Activated CD8-positive, alpha-beta memory T cell treated with anti-CD3 and anti-CD28 coated beads, Interleukin-2, amount 10 ng/mL, durations not matched to agents 7 days and 5 days (primary cell): ENCODE results near the gene HOXA5. TPM values are rescaled to one million over a fixed set of nuclear protein-coding genes. Genes with fewer than 3 reads are reported as not detected.

Experiments used
- ATAC-seq: fragments of 150-1000 bp; cut with Tn5 transposase; one replicate; pipeline ENCODE4 v1.10.0; 2021; ENCODE audit warnings: moderate library complexity
- CTCF ChIA-PET: fragments of 350-600 bp; sonication (Branson Sonifier 250); formaldehyde crosslinking; loops from one replicate; lab custom pipeline; 2021; ENCODE audit warnings: antibody characterized with exemption; lab: Charles Lee
- DNase-seq: peaks from one replicate; pipeline ENCODE4 v3.0.0-alpha.2; 2020
- H3K27ac Mint-ChIP-seq: one replicate; pipeline ENCODE4 v1.8.0; 2021; ENCODE audit warnings: mild to moderate bottlenecking, mixed read lengths
- H3K27me3 Mint-ChIP-seq: one replicate; pipeline ENCODE4 v1.8.0; 2021; ENCODE audit warnings: mixed read lengths
- H3K36me3 Mint-ChIP-seq: one replicate; pipeline ENCODE4 v1.8.0; 2021; ENCODE audit warnings: mild to moderate bottlenecking, mixed read lengths
- H3K4me1 Mint-ChIP-seq: one replicate; pipeline ENCODE4 v1.8.0; 2021; ENCODE audit warnings: mixed read lengths
- H3K4me3 Mint-ChIP-seq: one replicate; pipeline ENCODE4 v1.8.0; 2021; ENCODE audit warnings: mild to moderate bottlenecking, moderate library complexity, mixed read lengths
- H3K9me3 Mint-ChIP-seq: one replicate; pipeline ENCODE4 v1.8.0; 2022; ENCODE audit warnings: low read depth, mixed read lengths
- total RNA-seq, 2 experiments: library from RNA; stranded (reverse); gene quantifications; one replicate each; pipeline ENCODE4 v1.2.3, GENCODE V29; 2021

The HOXA5 gene
- total RNA-seq, 2 experiments from 2014 or later: not detected

- Mint-ChIP-seq H3K9me3 (no peaks in the 10 kb centered on the region), H3K27ac (no peak overlapping the region), H3K36me3 (peaks cover 2% of the 10 kb centered on the region), H3K4me3 (no peak overlapping the region), H3K27me3 (peaks cover 53% of the 10 kb centered on the region), H3K4me1 (peaks cover 11% of the 10 kb centered on the region)
- CTCF ChIA-PET: interaction anchor here (1.2 to 2.4 kb wide), 2 partner anchors 9 to 46 kb away, joined by 3 to 6 read pairs; no protein-coding TSS in a partner anchor
- no peak for DNase-seq
- ATAC-seq: no peak
Observed at GRCh38 chr7:27105301-27106031, 38.0 kb downstream of the HOXA5 start.

- Mint-ChIP-seq H3K4me1 (peaks cover 11% of the 10 kb centered on the region), H3K9me3 (no peaks in the 10 kb centered on the region), H3K27me3 (peaks cover 62% of the 10 kb centered on the region), H3K27ac (no peak overlapping the region), H3K4me3 (no peak overlapping the region), H3K36me3 (peaks cover 2% of the 10 kb centered on the region)
- CTCF ChIA-PET: interaction anchor here (2.4 kb wide), 1 partner anchor 47 kb away, joined by 6 read pairs; no protein-coding TSS in a partner anchor
- ATAC-seq: no peak
- no peak for DNase-seq
Observed at GRCh38 chr7:27104341-27105058, 39.0 kb downstream of the HOXA5 start.

- H3K36me3 Mint-ChIP-seq: peaks cover 2% of the 10 kb centered on the region
- CTCF ChIA-PET: no interaction called here
- DNase-seq: no peak
- peaks cover 11% of the 10 kb centered on the region for H3K4me1 Mint-ChIP-seq
- H3K4me3 Mint-ChIP-seq: no peak overlapping the region
- H3K27me3 Mint-ChIP-seq: peaks cover 71% of the 10 kb centered on the region
- no peak for ATAC-seq
- no peak overlapping the region for H3K27ac Mint-ChIP-seq
- H3K9me3 Mint-ChIP-seq: no peaks in the 10 kb centered on the region
Observed at GRCh38 chr7:27103489-27104226, 39.8 kb downstream of the HOXA5 start.

GRCh38 chr7:27102581-27103442, 40.7 kb downstream of the HOXA5 start, which contains the start of gene HOXA2:
Gene HOXA2, minus strand, starts transcription at chr7:27102683. Its CDS starts 183 bp downstream, at chr7:27102500.
- Mint-ChIP-seq H3K36me3 (peaks cover 2% of the 10 kb centered on the region), H3K27ac (no peak within 1 kb of the TSS), H3K4me3 (no peak within 1 kb of the TSS), H3K27me3 (peaks cover 78% of the 10 kb centered on the region), H3K4me1 (peaks cover 11% of the 10 kb centered on the region), H3K9me3 (no peaks in the 10 kb centered on the region)
- no peak for ATAC-seq
- CTCF ChIA-PET: no interaction called here
- DNase-seq: no peak

- DNase-seq (no peak), ATAC-seq (no peak)
- no peak overlapping the region for H3K4me3 Mint-ChIP-seq
- peaks cover 86% of the 10 kb centered on the region for H3K27me3 Mint-ChIP-seq
- H3K9me3 Mint-ChIP-seq: no peaks in the 10 kb centered on the region
- peaks cover 15% of the 10 kb centered on the region for H3K4me1 Mint-ChIP-seq
- peaks cover 6% of the 10 kb centered on the region for H3K36me3 Mint-ChIP-seq
- no peak overlapping the region for H3K27ac Mint-ChIP-seq
- CTCF ChIA-PET: no interaction called here
Observed at GRCh38 chr7:27101957-27102580, 41.4 kb downstream of the HOXA5 start.

- ATAC-seq (no peak), DNase-seq (no peak)
- Mint-ChIP-seq H3K27me3 (peaks cover 86% of the 10 kb centered on the region), H3K27ac (no peak overlapping the region), H3K4me3 (no peak overlapping the region), H3K4me1 (peaks cover 16% of the 10 kb centered on the region), H3K9me3 (no peaks in the 10 kb centered on the region), H3K36me3 (peaks cover 6% of the 10 kb centered on the region)
- CTCF ChIA-PET: no interaction called here
Observed at GRCh38 chr7:27101171-27101956, 42.1 kb downstream of the HOXA5 start.

GRCh38 chr7:27100694-27101170, 42.7 kb downstream of the HOXA5 start:
- Mint-ChIP-seq H3K9me3 (no peaks in the 10 kb centered on the region), H3K36me3 (peaks cover 7% of the 10 kb centered on the region), H3K27ac (no peak overlapping the region), H3K27me3 (peaks cover 82% of the 10 kb centered on the region), H3K4me3 (no peak overlapping the region), H3K4me1 (peaks cover 17% of the 10 kb centered on the region)
- no peak for DNase-seq
- no peak for ATAC-seq
- CTCF ChIA-PET: interaction anchor here (1.3 kb wide), 1 partner anchor 18 kb away, joined by 3 read pairs; no protein-coding TSS in a partner anchor

GRCh38 chr7:27099453-27100370, 43.8 kb downstream of the HOXA5 start:
- ATAC-seq (no peak), DNase-seq (no peak)
- Mint-ChIP-seq H3K9me3 (no peaks in the 10 kb centered on the region), H3K36me3 (peaks cover 8% of the 10 kb centered on the region), H3K4me3 (no peak overlapping the region), H3K4me1 (peaks cover 23% of the 10 kb centered on the region), H3K27ac (no peak overlapping the region), H3K27me3 (peaks cover 85% of the 10 kb centered on the region)
- CTCF ChIA-PET: interaction anchor here (1.3 to 1.4 kb wide), 2 partner anchors 19 to 35 kb away, joined by 3 read pairs; no protein-coding TSS in a partner anchor

GRCh38 chr7:27098578-27099451, 44.7 kb downstream of the HOXA5 start:
- ATAC-seq (no peak), DNase-seq (no peak)
- Mint-ChIP-seq H3K4me3 (no peak overlapping the region), H3K27ac (no peak overlapping the region), H3K27me3 (peaks cover 85% of the 10 kb centered on the region), H3K9me3 (no peaks in the 10 kb centered on the region), H3K4me1 (peaks cover 23% of the 10 kb centered on the region), H3K36me3 (peaks cover 8% of the 10 kb centered on the region)
- CTCF ChIA-PET: interaction anchor here (1.4 kb wide), 1 partner anchor 36 kb away, joined by 3 read pairs; no protein-coding TSS in a partner anchor
